OCI-LY7 (cell line): Measurements from ENCODE around the gene TGM6. TPM values are rescaled to one million over a fixed set of nuclear protein-coding genes. Genes with fewer than 3 reads are reported as not detected.

ENCODE experiments used
- BruUV-seq: library from RNA; stranded (reverse); fragments of 400-500 nt; replicated peaks from 2 replicates; lab custom pipeline; 2021; lab: Mats Ljungman, UMichigan
- CTCF ChIA-PET: fragments of 300-600 bp; sonication (Branson Sonifier 250); formaldehyde crosslinking; loops from one replicate; lab custom pipeline; 2022; ENCODE audit warnings: antibody characterized with exemption; ENCODE audit not compliant: unreplicated experiment; lab: Charles Lee
- POLR2A ChIA-PET: fragments of 300-600 bp; sonication (Branson Sonifier 250); formaldehyde crosslinking; loops from one replicate; lab custom pipeline; 2022; ENCODE audit warnings: antibody characterized with exemption; lab: Charles Lee
- DNase-seq: peaks from one replicate; pipeline ENCODE4 v3.0.0-alpha.2; 2015; ENCODE audit warnings: low spot score
- H2AFZ ChIP-seq: fragments of 200-600 bp; sonication (generic), shearing (Covaris generic); 2 replicates; pipeline ENCODE4 v1.6.1; 2014; ENCODE audit warnings: mild to moderate bottlenecking, antibody characterized with exemption, low read length, moderate library complexity
- H3K27ac ChIP-seq: fragments of 200-600 bp; sonication (generic); 2 replicates; pipeline ENCODE4 v1.5.1; 2014; ENCODE audit warnings: mixed run types, low read depth, mild to moderate bottlenecking, moderate library complexity, low read length, inconsistent platforms; ENCODE audit not compliant: poor library complexity, severe bottlenecking
- H3K36me3 ChIP-seq: fragments of 200-600 bp; sonication (generic); 2 replicates; pipeline ENCODE4 v1.6.1; 2014; ENCODE audit warnings: mild to moderate bottlenecking, antibody characterized with exemption, low read length, moderate library complexity, mixed read lengths; ENCODE audit not compliant: insufficient read depth
- H3K4me1 ChIP-seq: fragments of 200-600 bp; sonication (generic); 2 replicates; pipeline ENCODE4 v1.5.1; 2014; ENCODE audit warnings: mild to moderate bottlenecking, low read length; ENCODE audit not compliant: insufficient read depth, poor library complexity, severe bottlenecking
- H3K4me2 ChIP-seq: fragments of 200-600 bp; sonication (generic); 2 replicates; pipeline ENCODE4 v1.6.1; 2014; ENCODE audit warnings: mild to moderate bottlenecking, low read length
- H3K4me3 ChIP-seq: fragments of 200-600 bp; sonication (generic); 2 replicates; pipeline ENCODE4 v1.5.1; 2014; ENCODE audit warnings: mild to moderate bottlenecking, low read depth, low read length; ENCODE audit not compliant: poor library complexity, severe bottlenecking
- H3K79me2 ChIP-seq: fragments of 200-600 bp; sonication (generic); 2 replicates; pipeline ENCODE4 v1.6.1; 2016; ENCODE audit warnings: low read depth, mild to moderate bottlenecking, low read length, moderate library complexity, mixed read lengths; ENCODE audit not compliant: insufficient read depth
- H3K9me2 ChIP-seq: fragments of 200-600 bp; sonication (generic); 2 replicates; pipeline ENCODE4 v1.6.1; 2016; ENCODE audit warnings: mild to moderate bottlenecking, low read length, mixed read lengths; ENCODE audit not compliant: insufficient read depth
- H3K9me3 ChIP-seq: fragments of 200-600 bp; sonication (generic); 2 replicates; pipeline ENCODE4 v1.6.1; 2014; ENCODE audit warnings: mild to moderate bottlenecking, mixed run types, low read length, mixed read lengths
- H4K20me1 ChIP-seq: fragments of 200-600 bp; sonication (generic); 2 replicates; pipeline ENCODE4 v1.6.1; 2014; ENCODE audit warnings: mild to moderate bottlenecking, antibody characterized with exemption, low read length, moderate library complexity, mixed read lengths; ENCODE audit not compliant: insufficient read depth
- EZH2phosphoT487 ChIP-seq: fragments of 200-600 bp; sonication (generic); IDR thresholded peaks from 2 replicates; pipeline ENCODE4 v1.6.1; 2018; ENCODE audit warnings: low read depth, borderline replicate concordance, mild to moderate bottlenecking, mixed run types, antibody characterized with exemption, low read length, moderate library complexity, mixed read lengths
- intact Hi-C: fragments of 100-400 bp; cut with micrococcal nuclease; formaldehyde crosslinking; loops from one replicate; pipeline ENCODE4 v1.10.0; 2022; ENCODE audit not compliant: unreplicated experiment
- total RNA-seq, 2 experiments: library from RNA; depleted of rRNA in 1 of 2; stranded (reverse); fragments of >200 nt in 1 of 2; shearing (Covaris generic) in 1 of 2; gene quantifications; 2 replicates each; pipeline ENCODE4 v1.2.3, GENCODE V29; 2014 to 2022
- TF ChIP-seq, protein P1 (sequence below): fragments of 200-600 bp; sonication (generic); conservative IDR thresholded peaks from 2 replicates; pipeline ENCODE4 v1.5.1; 2014; ENCODE audit warnings: mild to moderate bottlenecking, antibody characterized with exemption, low read length, moderate library complexity, mixed read lengths

Gene TGM6
- total RNA-seq, 2 experiments from 2014 or later: not detected

DNA sequence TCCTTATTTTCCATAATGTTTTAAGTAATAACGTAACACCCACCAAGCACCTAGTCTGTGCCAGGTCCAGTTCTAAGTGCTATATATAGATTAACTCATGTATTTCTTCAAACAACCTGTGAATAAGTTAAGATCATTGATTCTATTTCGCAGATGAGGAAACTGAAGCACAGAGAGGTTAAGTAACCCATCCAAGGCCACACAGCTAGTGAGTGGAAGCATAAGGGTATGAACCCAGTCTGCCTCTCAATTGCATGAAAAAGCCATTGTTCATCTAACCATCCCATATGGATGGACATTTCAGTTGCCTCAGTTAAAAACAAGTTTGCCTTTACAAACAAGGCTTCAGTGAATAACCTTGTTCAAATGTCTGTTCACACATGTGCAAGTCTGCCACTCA lies 20.8 kb downstream of the TGM6 start:
- BruUV-seq: no TSS peak
- POLR2A ChIA-PET: no interaction called here
- H3K27ac ChIP-seq: no peak overlapping the region
- H3K9me3 ChIP-seq: no peaks in the 10 kb centered on the region
- intact Hi-C loops: no loop called here
- CTCF ChIA-PET: no interaction called here
- no peak overlapping the region for H2AFZ ChIP-seq
- H3K4me3 ChIP-seq: no peak overlapping the region
- no peaks in the 10 kb centered on the region for H3K36me3 ChIP-seq
- H3K4me1 ChIP-seq: no peaks in the 10 kb centered on the region
- H3K9me2 ChIP-seq: no peaks in the 10 kb centered on the region
- no peaks in the 10 kb centered on the region for H4K20me1 ChIP-seq
- no peaks in the 10 kb centered on the region for H3K79me2 ChIP-seq
- no peak for DNase-seq
- no peak for TF ChIP-seq EZH2phosphoT487
- TF ChIP-seq, protein P1, sequence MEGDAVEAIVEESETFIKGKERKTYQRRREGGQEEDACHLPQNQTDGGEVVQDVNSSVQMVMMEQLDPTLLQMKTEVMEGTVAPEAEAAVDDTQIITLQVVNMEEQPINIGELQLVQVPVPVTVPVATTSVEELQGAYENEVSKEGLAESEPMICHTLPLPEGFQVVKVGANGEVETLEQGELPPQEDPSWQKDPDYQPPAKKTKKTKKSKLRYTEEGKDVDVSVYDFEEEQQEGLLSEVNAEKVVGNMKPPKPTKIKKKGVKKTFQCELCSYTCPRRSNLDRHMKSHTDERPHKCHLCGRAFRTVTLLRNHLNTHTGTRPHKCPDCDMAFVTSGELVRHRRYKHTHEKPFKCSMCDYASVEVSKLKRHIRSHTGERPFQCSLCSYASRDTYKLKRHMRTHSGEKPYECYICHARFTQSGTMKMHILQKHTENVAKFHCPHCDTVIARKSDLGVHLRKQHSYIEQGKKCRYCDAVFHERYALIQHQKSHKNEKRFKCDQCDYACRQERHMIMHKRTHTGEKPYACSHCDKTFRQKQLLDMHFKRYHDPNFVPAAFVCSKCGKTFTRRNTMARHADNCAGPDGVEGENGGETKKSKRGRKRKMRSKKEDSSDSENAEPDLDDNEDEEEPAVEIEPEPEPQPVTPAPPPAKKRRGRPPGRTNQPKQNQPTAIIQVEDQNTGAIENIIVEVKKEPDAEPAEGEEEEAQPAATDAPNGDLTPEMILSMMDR: no peak
- no peak overlapping the region for H3K4me2 ChIP-seq

DNA sequence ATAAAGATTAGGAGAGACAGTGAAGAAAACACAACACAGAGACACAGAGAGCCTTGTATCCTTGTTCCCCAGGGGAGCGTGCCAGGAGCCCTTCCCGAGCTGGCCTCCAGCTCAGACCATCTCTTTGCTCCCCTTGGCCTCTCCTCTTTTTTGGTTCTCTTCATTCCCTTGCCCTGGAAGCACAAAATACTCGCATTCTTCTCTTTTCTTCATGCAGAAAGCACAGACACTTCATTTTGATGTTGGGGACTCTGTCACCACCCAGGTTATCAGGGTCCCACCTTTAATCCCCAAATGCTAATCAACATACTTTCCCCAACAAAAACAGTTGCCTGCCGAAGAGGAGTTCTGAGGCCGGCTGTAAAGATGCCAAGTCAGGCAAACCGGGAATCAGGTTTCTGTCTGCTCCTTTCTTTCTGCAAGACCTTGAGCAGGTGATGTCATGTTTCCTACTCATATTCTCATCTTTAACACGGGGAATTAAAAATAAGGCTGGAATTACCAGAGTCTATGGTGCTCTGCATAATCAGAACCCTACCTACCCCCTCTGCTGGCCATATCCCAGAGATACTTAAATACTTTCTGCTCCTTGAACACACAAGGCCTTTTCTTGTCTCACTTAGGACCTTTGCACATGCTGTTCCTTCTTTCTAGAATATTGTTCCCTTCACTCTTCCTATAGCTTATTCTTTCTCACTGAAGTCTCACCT lies 21.7 kb downstream of the TGM6 start:
- Histone ChIP-seq H3K4me3 (no peak overlapping the region), H3K27ac (no peak overlapping the region), H3K36me3 (no peaks in the 10 kb centered on the region), H3K4me1 (no peaks in the 10 kb centered on the region), H4K20me1 (no peaks in the 10 kb centered on the region), H3K9me3 (no peaks in the 10 kb centered on the region), H2AFZ (no peak overlapping the region), H3K4me2 (no peak overlapping the region), H3K79me2 (no peaks in the 10 kb centered on the region), H3K9me2 (no peaks in the 10 kb centered on the region)
- POLR2A ChIA-PET: no interaction called here
- DNase-seq: no peak
- CTCF ChIA-PET: no interaction called here
- TF ChIP-seq, protein P1: peak; percentile 59
- TF ChIP-seq EZH2phosphoT487: no peak
- no TSS peak for BruUV-seq
- intact Hi-C loops: no loop called here

DNA sequence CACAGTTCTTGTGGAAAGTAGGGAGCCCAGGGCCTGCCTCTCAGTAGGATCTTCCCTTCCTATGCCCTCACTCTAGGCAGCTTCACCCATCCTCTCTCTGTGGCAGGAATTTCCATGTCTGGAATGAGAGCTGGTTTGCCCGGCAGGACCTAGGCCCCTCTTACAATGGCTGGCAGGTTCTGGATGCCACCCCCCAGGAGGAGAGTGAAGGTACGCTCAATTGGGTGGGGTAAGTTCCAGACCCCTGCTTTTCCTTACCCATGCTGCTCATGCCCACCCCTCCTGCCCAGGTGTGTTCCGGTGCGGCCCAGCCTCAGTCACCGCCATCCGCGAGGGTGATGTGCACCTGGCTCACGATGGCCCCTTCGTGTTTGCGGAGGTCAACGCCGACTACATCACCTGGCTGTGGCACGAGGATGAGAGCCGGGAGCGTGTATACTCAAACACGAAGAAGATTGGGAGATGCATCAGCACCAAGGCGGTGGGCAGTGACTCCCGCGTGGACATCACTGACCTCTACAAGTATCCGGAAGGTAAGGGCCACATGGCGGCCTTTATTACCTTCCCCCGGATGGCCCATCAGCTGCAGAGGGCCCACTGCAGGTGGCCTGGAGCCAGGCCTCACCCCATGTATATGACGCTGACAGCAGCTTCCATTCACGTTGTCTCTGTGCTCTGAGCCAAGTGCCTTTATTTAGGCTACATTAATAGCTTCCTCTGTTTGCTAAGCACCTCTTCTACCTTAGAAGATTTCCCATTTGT lies 22.8 kb downstream of the TGM6 start:
- no peak overlapping the region for H3K27ac ChIP-seq
- TF ChIP-seq, protein P1: no peak
- no peaks in the 10 kb centered on the region for H4K20me1 ChIP-seq
- no peak for DNase-seq
- no peaks in the 10 kb centered on the region for H3K79me2 ChIP-seq
- ChIA-PET POLR2A (no interaction called here), CTCF (no interaction called here)
- BruUV-seq: no TSS peak
- no peaks in the 10 kb centered on the region for H3K9me2 ChIP-seq
- no peaks in the 10 kb centered on the region for H3K9me3 ChIP-seq
- no peak overlapping the region for H2AFZ ChIP-seq
- no peaks in the 10 kb centered on the region for H3K4me1 ChIP-seq
- H3K4me2 ChIP-seq: no peak overlapping the region
- no peak overlapping the region for H3K4me3 ChIP-seq
- H3K36me3 ChIP-seq: no peaks in the 10 kb centered on the region
- intact Hi-C loops: no loop called here
